Uterus (tissue), 4 donors: ENCODE data around the gene ERG. TPM values are rescaled to one million over a fixed set of nuclear protein-coding genes. Genes with fewer than 3 reads are reported as not detected.

Source experiments
- DNase-seq, 2 donors: peaks; one replicate each; pipeline ENCODE4 v3.0.0-alpha.2; 2019 to 2020
- H3K27ac ChIP-seq, 2 donors: fragments of 200-600 bp; sonication (generic); 1 replicate in 1 of 2; 2 replicates in 1 of 2; pipeline ENCODE4 v1.5.1; 2016 to 2018
- H3K27me3 ChIP-seq, 2 donors: fragments of 200-600 bp; sonication (generic); one replicate each; pipeline ENCODE4 v1.5.1; 2018 to 2019; ENCODE audit warnings: control low read depth in 1 of 2
- H3K36me3 ChIP-seq, 2 donors: fragments of 200-600 bp; sonication (generic); one replicate each; pipeline ENCODE4 v1.5.1; 2019; ENCODE audit warnings: control low read depth in 1 of 2
- H3K4me1 ChIP-seq, 2 donors: fragments of 200-600 bp; sonication (generic); one replicate each; pipeline ENCODE4 v1.5.1; 2018 to 2019; ENCODE audit warnings: control low read depth in 1 of 2
- H3K4me3 ChIP-seq, 2 donors: fragments of 200-600 bp; sonication (generic); 1 replicate in 1 of 2; 2 replicates in 1 of 2; pipeline ENCODE4 v1.5.1; 2018 to 2019; ENCODE audit warnings: mild to moderate bottlenecking in 1 of 2
- H3K9me3 ChIP-seq, 2 donors: fragments of 200-600 bp; sonication (generic); one replicate each; pipeline ENCODE4 v1.5.1; 2019; ENCODE audit warnings: control low read depth in 1 of 2
- CTCF ChIP-seq, 4 experiments: fragments of 200-600 bp in 2 of 4; fragments of 450-650 bp in 2 of 4; sonication (generic) in 2 of 4; IDR thresholded peaks; one replicate each; pipeline ENCODE4 v1.5.1; 2016 to 2019; ENCODE audit warnings: antibody characterized with exemption in 4 of 4, mild to moderate bottlenecking in 2 of 4, moderate library complexity in 1 of 4
- POLR2A ChIP-seq, 2 donors: fragments of 450-650 bp; IDR thresholded peaks; one replicate each; pipeline ENCODE4 v1.6.1; 2016; ENCODE audit warnings: antibody characterized with exemption in 2 of 2, mild to moderate bottlenecking in 1 of 2, moderate library complexity in 1 of 2
- intact Hi-C: fragments of 100-400 bp; cut with DNase I; formaldehyde crosslinking; loops from one replicate; pipeline ENCODE4 v1.15.1; 2023; ENCODE audit warnings: low total_unique reads
- total RNA-seq, 4 donors: library from RNA; depleted of rRNA in 3 of 4; stranded (reverse); fragments of >200 nt in 3 of 4; gene quantifications; one replicate each; pipeline versions ENCODE4 v1.1.0 to v1.2.4, GENCODE V29; 2014 to 2023
- donor health status: DM: yes; HTN: yes; CAD: no.

The ERG gene
- total RNA-seq, 4 donors from 2014 or later = 10.4 to 78.6 (median 31.1) TPM

DNA sequence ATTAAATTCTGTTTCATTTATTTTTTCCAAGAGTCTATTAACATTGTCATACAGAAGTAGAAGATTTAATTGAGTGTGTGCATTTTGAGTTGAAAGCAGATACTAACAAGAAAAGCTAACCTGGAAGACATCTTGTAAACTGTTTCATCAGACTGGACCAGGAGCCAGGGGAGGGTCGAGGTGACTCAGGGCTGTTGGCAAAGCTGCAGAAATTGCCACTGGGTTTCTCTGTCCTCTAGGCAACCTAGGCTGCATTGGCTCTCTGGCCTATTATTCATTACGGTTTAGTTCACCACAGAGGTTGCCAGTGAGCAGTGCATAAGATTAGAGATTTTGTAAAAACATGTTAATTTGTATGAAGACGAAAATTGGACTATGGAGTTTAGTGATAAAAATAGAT, 27.5 kb downstream of the ERG start:
- intact Hi-C loops = no loop called here
- Histone ChIP-seq H3K36me3 (no peaks in the 10 kb centered on the region), H3K9me3 (no peaks in the 10 kb centered on the region), H3K4me1 (no peaks in the 10 kb centered on the region), H3K27me3 (no peaks in the 10 kb centered on the region), H3K4me3 (no peak overlapping the region), H3K27ac (no peak overlapping the region)
- TF ChIP-seq POLR2A (IDR thresholded peaks at IDR 0.05) (no peak), CTCF (IDR thresholded peaks at IDR 0.05) (no peak)
- no peak for DNase-seq

DNA sequence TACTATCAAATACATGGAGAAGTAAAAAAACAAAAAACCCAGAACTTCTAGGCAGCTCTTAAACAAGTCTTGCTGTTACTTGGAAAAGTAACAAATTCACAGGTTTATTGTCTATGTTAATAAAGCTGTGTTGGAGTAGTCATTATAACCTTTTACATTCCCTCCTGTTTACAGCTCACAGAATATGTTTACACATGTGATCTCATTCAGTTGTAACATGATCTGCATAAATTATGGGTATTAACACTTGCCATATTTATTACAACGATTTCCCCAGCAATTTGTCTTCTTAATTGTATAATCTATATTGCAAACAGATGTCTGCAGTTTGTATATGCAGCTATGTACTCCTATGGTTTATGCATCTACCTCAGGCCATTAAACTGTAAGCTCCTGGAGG, 28.6 kb downstream of the ERG start:
- H3K4me3 ChIP-seq = no peak overlapping the region
- no peaks in the 10 kb centered on the region for H3K36me3 ChIP-seq
- H3K27ac ChIP-seq = no peak overlapping the region
- DNase-seq = no peak
- H3K27me3 ChIP-seq = no peaks in the 10 kb centered on the region
- no peak for TF ChIP-seq POLR2A (IDR thresholded peaks at IDR 0.05)
- TF ChIP-seq CTCF (IDR thresholded peaks at IDR 0.05) = no peak
- no peaks in the 10 kb centered on the region for H3K4me1 ChIP-seq
- intact Hi-C loops = no loop called here
- H3K9me3 ChIP-seq = no peaks in the 10 kb centered on the region

DNA sequence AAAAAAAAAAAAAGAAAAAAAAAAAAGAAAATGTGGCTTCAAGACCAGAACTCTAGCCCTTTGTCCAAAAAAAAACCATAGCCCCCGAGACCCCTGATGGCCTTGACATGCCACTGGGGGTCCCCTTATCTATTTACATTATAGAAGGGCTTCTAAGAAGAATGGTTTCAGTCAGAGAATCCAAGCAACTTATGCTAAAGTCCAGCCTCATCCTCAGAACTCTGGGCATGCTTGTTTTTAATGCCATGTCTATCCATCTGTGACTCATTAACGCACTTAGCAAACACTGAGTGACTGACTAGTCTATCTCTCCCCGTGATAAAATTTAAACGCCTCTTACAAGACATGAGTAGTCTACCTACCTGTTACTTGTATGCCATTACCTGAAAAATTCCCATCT, 29.3 kb downstream of the ERG start:
- Histone ChIP-seq H3K36me3 (no peaks in the 10 kb centered on the region), H3K4me3 (no peak overlapping the region), H3K27me3 (no peaks in the 10 kb centered on the region), H3K4me1 (no peaks in the 10 kb centered on the region), H3K9me3 (no peaks in the 10 kb centered on the region), H3K27ac (no peak overlapping the region)
- DNase-seq = no peak
- intact Hi-C loops = no loop called here
- no peak for TF ChIP-seq POLR2A (IDR thresholded peaks at IDR 0.05)
- no peak for TF ChIP-seq CTCF (IDR thresholded peaks at IDR 0.05)

DNA sequence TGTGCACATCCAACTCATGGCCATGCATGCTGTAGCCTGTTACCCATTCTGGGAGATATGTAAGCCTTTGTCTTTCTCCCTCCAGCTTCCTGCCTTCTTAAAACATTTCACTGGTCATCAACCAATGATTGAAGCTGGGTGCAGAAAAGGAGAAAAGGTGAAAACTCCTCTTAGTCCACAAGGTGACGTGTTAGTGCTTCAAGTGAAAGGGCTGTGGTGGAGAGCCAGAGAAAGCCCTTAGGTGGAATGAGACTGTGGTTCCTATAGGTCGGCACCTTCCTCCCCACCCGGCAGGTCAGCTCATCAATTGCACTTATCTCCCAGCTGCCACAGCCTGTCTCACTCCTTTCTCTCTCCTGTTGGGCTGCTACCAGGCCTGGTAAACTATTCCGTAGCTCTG, 30.4 kb downstream of the ERG start:
- Histone ChIP-seq H3K4me3 (no peak overlapping the region), H3K27me3 (no peaks in the 10 kb centered on the region), H3K36me3 (no peaks in the 10 kb centered on the region), H3K9me3 (no peaks in the 10 kb centered on the region), H3K27ac (no peak overlapping the region), H3K4me1 (no peaks in the 10 kb centered on the region)
- intact Hi-C loops = no loop called here
- no peak for TF ChIP-seq POLR2A (IDR thresholded peaks at IDR 0.05)
- TF ChIP-seq CTCF (IDR thresholded peaks at IDR 0.05) = no peak
- no peak for DNase-seq

DNA sequence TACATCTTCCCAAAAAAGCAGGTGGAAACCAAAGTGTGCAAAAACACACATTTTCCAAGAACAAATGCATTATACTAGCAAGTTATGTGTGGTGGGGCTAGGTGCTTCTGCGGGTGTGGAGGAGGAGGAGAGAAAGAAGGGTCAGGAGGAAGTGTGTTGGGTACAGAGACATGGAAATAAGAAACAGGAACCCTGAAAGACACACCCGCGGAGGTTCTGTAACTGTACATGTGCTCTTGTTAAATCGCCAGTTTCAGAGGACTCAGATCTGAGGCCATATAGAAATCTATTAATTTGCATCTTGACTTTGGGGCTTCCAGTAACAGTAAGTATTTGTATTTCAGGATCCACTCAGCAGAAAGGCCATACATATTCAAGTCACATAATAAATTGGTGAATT, 30.9 kb downstream of the ERG start:
- no peak overlapping the region for H3K4me3 ChIP-seq
- no peak overlapping the region for H3K27ac ChIP-seq
- H3K36me3 ChIP-seq = no peaks in the 10 kb centered on the region
- TF ChIP-seq POLR2A (IDR thresholded peaks at IDR 0.05) (no peak), CTCF (IDR thresholded peaks at IDR 0.05) (no peak)
- intact Hi-C loops = no loop called here
- H3K4me1 ChIP-seq = no peaks in the 10 kb centered on the region
- no peaks in the 10 kb centered on the region for H3K9me3 ChIP-seq
- no peak for DNase-seq
- H3K27me3 ChIP-seq = no peaks in the 10 kb centered on the region
